T follicular helper cell (primary cell): Measurements from ENCODE around the gene RPS6KB2.

Experiments used
- DNase-seq: peaks from one replicate; pipeline ENCODE4 v3.0.0-alpha.2; 2020; ENCODE audit warnings: low read depth

Gene RPS6KB2

DNA sequence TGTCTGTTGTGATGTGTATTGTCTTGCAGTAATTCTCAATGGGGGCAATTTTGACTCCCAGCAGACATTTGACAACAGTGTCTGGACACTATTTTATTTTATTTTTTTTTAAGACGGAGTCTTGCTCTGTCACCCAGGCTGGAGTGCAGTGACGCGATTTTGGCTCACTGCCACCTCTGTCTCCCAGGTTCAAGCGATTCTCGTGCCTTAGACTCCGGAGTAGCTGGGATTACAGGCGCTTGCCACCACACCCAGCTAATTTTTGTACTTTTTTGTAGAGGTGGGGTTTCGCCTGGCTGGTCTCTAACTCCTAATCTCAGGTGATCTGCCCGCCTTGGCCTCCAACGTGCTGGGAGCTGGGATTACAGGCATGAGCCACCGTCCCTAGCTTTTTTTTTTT is 1.4 kb downstream of the RPS6KB2 start:
- no peak for DNase-seq

- no peak for DNase-seq
These were observed 3.3 kb downstream of the RPS6KB2 start for GRCh38 chr11:67431346-67432249.

GRCh38 chr11:67432655-67433349 is 4.5 kb downstream of the RPS6KB2 start:
- DNase-seq, result no peak

GRCh38 chr11:67433536-67434394 is 5.5 kb downstream of the RPS6KB2 start:
- DNase-seq, result no peak

DNA sequence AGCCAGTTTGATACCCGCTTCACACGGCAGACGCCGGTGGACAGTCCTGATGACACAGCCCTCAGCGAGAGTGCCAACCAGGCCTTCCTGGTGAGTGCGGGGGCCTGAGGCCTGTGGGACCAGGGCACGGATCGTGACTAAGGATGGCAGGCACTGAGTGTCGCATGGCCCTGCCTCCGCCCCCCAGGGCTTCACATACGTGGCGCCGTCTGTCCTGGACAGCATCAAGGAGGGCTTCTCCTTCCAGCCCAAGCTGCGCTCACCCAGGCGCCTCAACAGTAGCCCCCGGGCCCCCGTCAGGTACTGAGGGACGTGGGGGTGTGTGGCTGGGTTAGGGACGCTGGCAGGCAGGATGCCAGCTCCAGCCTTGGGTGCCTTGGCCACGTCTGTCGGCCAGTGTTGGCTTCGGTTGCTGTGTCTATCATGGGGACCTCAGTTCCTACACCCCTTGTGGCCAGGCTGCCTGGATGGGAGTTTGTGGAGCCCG is 6.1 kb downstream of the RPS6KB2 start:
- no peak for DNase-seq

- no peak for DNase-seq
These were observed 6.9 kb downstream of the RPS6KB2 start for GRCh38 chr11:67435031-67435726.

- no peak for DNase-seq
These were observed 7.6 kb downstream of the RPS6KB2 start for GRCh38 chr11:67435727-67436458.

DNA sequence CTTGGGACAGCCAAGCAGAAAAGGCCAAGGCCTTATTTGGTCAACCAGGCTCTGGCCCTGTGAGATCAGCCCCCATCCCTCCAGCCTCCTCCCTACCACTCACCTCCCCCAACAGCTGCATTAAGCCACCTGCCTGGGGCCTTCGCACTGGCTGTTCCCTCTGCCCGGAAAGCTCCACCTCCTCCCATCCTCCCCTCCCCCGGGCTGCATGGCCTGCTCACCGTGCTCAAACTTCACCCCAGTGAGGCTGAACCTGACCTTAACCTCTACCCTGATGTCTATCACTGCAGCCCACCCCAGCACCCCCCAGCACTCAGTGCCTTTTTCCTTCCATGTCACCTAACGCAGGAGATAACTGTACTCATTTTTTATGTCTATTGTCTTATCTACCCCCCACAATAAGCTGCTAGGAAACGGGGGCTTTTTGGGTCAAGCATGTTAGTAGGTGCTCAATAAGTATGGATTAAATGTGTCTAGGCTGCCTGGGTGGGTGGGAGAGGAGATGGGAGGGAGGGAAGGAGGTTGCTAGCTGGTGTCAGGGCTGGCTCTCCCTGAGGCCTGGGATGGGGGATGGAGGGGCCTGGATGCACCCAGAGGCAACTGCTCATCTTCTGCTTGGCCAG is 8.3 kb downstream of the RPS6KB2 start:
- DNase-seq, result no peak

- peak; percentile 74 for DNase-seq
These were observed 9.0 kb downstream of the RPS6KB2 start, which contains the start of gene PTPRCAP for GRCh38 chr11:67437082-67437808. TSS of gene PTPRCAP (minus strand) at chr11:67437682. CDS start at chr11:67437619, 63 bp downstream.

GRCh38 chr11:67437809-67438157 is 9.5 kb downstream of the RPS6KB2 start:
- DNase-seq, result no peak

GRCh38 chr11:67438158-67438902 is 10.0 kb downstream of the RPS6KB2 start:
- DNase-seq, result peak; percentile 70

GRCh38 chr11:67439321-67440228 is 11.3 kb downstream of the RPS6KB2 start:
- no peak for DNase-seq

GRCh38 chr11:67440229-67441097 is 12.2 kb downstream of the RPS6KB2 start:
- DNase-seq, result no peak

DNA sequence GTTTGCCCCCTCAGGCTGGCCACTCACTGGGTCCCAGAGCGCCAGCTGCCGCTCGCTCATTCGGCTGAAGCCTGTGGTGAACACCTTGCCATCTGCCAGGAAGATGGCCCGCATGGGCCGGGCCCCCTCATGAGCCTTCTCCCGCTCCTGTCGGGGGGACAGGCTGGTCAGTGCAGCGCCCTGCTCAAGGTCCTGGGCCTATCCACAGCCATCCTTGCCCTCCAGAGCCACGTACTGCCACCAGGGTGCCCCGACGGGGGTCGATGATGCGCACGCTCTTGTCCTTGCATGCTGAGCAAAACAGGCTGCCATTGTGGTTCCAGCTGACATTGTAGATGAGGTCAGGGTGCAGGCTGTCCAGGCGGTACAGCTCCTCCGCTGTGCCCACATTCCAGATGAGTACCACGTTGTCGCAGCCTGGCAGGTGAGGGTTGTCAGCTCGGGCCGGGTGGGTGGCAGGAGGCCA is 12.8 kb downstream of the RPS6KB2 start:
- no peak for DNase-seq

DNA sequence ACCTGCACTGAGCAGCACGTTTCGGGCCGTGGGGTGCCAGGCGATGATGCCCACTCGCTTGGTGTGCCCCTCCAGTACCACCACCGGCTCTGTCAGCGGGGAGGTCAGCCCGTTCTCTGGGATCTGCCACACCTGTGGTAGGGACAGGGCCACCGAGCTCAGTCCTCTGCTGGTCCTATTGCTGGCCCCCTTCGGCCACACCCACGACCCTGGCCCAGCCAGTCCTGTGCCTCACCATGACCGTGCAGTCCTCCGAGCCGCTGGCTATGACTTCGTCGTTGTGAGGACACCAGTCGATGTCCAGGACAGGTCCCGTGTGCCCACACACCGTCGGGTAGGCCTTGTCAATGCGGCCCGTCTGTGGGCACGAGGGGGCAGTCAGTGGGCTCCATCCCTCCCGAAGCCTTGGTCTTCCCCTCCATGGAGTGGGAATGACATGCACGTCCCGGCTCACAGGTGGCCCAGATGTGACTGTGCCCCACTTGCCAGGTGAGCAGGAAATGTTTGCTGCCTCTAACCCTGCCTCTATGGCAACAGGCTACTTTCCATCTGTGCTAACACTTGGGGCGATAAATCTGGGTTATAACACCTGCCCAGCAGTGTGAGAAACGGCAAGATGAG is 13.5 kb downstream of the RPS6KB2 start:
- DNase-seq, result no peak
